Hematopoietic multipotent progenitor cell treated with erythropoietin and hydrocortisone succinate and interleukin-3 and kit ligand, for 4 days (in vitro differentiated cells): Measurements from ENCODE around the gene PKN2.
"Not testable (repeated sequence)": the region's sequence is repeated elsewhere in the genome, so short reads cannot be mapped to it uniquely, and the experiment has no call there.

Experiments
- DNase-seq: peaks from one replicate; pipeline ENCODE4 v3.0.0-alpha.2; 2015

PKN2 gene

DNA sequence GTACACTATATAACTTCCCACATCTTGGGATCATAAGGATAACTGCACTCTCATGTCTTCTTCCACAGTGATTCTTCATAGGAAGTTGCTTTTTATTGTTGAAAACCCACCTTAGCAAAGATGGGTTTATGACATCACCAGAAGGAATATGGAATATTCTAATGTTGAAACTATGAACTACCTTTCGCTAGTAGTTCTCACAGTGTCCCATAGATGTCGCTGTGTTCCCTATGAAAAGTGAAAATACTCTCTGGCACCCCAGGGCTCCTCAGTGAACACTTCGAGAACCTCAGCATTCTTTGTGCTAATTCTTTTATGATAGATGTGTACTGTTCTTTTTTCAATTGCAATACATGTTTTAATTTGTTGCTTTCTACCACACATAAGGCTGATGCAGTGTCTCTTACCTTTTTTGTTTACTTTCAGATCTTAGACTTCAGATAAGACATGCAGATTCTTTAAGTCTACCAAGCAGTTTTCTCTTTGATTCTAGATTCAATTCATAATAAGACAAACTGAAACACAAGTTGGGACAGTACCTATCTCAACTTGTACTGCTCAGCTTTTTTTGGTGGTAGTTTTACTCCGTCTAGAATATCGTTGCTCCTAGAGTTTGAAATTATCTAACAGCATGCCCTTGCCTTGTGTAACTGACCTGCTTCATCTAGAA is 116.4 kb downstream of the PKN2 start:
- DNase-seq, result peak; percentile 62

DNA sequence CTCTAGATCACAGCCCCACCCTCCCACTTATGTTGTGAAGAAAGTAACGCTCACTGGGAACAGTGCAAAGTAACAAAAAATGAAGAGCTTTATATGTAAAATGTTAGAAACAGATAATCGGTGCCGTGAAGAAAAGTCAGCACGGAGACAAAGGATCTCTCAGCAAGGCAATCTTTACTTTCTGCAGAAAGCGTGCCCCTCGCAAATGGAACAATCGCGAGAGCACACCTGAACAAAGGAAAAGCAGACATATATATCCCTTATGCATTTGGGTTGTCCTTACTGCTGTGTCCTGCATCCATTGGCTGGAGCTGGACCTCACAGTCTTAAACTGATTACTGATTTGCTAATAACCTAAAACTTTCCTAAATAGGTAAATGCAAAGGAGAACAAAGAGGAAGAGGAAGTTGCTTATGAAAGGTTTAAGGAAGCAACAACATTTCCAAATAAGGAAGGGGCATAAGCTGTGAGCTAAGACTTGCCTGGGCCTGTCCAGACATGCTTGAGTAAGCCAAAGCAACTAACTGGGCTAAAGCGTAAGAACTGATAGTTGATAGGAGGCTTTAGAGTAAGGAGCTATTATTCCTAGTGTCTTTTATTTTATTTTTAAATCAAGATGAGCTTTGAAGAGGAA is 117.6 kb downstream of the PKN2 start:
- DNase-seq, result peak; percentile 46

DNA sequence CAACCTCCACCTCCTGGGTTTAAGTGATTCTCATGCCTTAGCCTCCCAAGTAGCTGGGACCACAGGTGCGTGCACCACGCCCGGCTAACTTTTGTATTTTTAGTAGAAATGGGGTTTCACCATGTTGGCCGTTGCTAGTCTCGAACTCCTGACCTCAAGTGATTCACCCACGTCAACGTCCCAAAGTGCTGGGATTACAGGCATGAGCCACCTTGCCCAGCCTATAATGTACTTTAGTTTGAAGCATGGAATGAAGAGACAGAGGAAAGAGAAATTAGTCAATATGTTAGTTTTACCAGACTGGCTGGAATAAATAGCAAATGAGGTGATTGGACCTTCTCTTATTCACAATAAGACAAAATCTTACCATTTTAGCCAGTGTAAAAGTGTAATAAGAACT is 118.3 kb downstream of the PKN2 start:
- no peak for DNase-seq

DNA sequence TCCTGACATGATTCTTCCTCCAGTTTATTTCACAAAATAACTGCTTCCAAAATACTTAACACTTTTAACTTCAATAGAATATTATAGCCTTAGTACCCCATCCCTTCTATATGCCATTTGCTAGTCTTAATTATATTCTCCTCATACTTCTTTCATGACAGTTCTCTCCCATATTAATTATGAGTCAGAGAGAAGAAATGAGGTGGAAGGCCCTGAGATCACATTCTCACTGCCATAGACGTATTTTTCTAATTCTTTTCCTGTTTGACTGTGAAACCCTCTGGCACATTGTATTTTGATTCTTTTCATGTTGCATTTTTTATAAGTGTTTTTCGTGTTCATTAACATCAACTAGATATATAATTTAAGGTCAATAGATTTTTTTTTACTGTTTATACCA is 118.9 kb downstream of the PKN2 start:
- no peak for DNase-seq

- no peak for DNase-seq
Measured at GRCh38 chr1:88803444-88803843, 119.4 kb downstream of the PKN2 start.

DNA sequence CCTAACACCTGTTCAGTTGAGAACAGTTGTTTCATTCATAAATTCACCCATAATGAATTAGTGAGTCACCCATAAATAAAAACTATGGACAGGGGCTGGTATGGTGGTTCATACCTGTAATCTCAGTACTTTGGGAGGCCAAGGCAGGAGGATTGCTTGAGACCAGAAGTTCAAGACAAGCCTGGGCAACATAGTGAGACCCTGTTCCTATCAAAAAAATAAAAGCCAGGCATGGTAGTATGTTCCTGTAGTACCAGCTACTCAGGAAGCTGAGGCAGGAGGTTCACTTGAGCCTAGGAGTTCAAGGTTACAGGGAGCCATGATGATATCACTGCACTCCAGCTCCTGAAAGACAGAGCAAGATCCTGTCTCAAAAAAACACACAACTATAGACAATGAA is 128.3 kb downstream of the PKN2 start:
- no peak for DNase-seq

GRCh38 chr1:88813471-88813870 is 129.4 kb downstream of the PKN2 start:
- no peak for DNase-seq

DNA sequence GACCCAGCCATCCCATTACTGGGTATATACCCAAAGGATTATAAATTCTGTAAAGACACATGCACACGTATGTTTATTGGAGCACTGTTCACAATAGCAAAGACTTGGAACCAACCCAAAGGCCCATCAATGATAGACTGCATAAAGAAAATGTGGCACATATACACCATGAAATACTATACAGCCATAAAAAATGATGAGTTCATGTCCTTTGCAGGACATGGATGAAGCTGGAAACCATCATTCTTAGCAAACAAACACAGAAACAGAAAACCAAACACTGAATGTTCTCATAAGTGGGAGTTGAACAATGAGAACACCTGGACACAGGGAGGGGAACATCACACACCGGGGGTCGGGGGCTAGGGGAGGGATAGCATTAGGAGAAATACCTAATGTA is 135.6 kb downstream of the PKN2 start:
- not testable (repeated sequence) for DNase-seq

DNA sequence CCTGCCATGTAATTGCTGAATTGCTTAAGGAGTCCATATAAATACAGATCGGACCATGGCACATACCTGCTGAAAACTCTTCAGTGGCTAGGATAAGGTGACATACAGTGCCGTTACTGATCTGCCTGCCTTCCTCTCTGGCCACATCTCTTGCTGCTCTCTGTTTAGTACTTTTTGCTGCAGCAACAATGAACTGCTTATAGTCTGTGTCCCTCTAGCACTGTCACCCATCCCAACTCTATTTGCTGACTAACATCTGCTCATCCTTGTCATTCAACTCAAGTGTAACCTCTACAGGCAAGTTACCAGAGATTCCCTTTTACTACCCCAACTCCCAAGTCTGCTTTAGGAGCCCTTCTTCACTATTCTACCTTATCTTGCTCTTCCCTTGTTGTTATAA is 141.6 kb downstream of the PKN2 start:
- no peak for DNase-seq

GRCh38 chr1:88847643-88848042 is 163.6 kb downstream of the PKN2 start:
- DNase-seq, result no peak

GRCh38 chr1:88851303-88852063 is 167.4 kb downstream of the PKN2 start:
- DNase-seq, result no peak

GRCh38 chr1:88867743-88868521 is 183.9 kb downstream of the PKN2 start:
- DNase-seq, result no peak

GRCh38 chr1:88869644-88870043 is 185.6 kb downstream of the PKN2 start:
- not testable (repeated sequence) for DNase-seq

DNA sequence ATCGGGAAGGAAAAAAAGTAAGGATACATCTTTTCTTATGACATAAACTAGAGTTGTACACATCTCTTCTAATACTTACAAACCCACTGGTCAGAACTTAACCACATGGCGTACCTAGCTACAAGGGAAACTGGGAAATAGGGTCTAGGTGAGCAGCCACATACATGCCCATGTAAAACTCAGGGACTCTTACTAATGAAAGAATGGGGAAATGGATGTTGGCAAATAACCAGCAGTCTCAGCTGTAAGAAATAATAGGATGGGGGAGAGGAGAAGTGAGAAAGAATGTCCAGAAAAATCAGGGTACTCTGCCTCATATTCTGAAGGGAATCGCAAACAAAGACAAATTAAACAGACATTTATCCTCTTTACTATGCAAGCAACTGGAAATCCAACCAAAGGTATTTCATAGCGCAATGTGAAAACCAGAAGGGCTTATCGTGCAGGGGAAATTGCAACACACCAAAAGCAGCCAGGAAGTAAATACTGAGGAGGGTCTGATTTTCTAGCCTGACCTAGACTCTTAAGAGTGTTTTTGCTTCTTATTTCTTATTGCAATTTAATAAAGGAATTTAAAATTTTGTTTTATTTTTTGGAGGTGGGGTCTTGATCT is 189.8 kb downstream of the PKN2 start:
- peak; percentile 65 for DNase-seq

GRCh38 chr1:88875595-88875994 is 191.5 kb downstream of the PKN2 start:
- no peak for DNase-seq

- no peak for DNase-seq
Measured at GRCh38 chr1:88876573-88877365, 192.7 kb downstream of the PKN2 start.

- peak; percentile 62 for DNase-seq
Measured at GRCh38 chr1:88877382-88877825, 193.3 kb downstream of the PKN2 start.

- no peak for DNase-seq
Measured at GRCh38 chr1:88877911-88878310, 193.8 kb downstream of the PKN2 start.

DNA sequence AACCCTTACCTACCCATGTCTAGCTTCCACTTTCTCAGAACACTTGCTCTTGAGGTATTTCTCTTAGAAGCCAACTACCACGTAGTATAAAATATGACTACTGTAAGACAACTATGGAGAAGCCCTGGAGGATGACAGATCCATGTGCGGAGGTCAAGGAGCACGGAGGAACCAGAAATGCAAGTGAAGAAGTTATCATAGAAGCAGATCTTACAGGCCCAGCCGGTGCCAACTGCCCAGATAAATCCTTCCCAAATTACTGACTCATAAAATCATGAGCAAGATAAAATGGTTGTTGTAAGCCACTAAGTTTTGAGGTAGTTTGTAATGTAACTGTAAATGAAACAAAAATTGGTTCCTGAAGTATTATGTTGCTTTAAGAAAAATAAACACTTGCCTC is 194.7 kb downstream of the PKN2 start:
- DNase-seq, result no peak

GRCh38 chr1:88880717-88881116 is 196.6 kb downstream of the PKN2 start:
- DNase-seq, result not testable (repeated sequence)

DNA sequence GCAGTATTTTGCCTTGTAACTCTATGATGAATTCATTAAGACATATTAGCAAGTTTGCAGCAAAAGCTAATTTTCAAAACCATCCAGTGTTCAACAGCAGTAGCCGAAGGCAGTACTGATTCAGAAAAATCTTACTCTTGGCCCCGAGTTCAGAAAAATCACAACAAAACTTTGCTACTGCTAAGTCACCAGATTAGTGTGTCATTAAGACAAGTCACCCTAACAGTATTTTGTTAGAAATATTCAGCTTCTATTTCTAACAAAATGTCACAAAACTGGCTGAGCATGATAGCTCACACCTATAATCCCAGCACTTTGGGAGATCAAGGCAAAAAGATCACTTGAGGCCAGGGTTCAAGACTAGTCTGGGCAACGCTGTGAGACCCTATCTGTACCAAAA is 199.1 kb downstream of the PKN2 start:
- DNase-seq, result no peak
